ENCODE results near the gene LDLR. TPM values are rescaled to one million over a fixed set of nuclear protein-coding genes. Genes with fewer than 3 reads are reported as not detected.
"Not testable (repeated sequence)": the region's sequence is repeated elsewhere in the genome, so short reads cannot be mapped to it uniquely, and the experiment has no call there.

The LDLR gene
- total RNA-seq, 1 experiment from 2014 or later, result 182 TPM

DNA sequence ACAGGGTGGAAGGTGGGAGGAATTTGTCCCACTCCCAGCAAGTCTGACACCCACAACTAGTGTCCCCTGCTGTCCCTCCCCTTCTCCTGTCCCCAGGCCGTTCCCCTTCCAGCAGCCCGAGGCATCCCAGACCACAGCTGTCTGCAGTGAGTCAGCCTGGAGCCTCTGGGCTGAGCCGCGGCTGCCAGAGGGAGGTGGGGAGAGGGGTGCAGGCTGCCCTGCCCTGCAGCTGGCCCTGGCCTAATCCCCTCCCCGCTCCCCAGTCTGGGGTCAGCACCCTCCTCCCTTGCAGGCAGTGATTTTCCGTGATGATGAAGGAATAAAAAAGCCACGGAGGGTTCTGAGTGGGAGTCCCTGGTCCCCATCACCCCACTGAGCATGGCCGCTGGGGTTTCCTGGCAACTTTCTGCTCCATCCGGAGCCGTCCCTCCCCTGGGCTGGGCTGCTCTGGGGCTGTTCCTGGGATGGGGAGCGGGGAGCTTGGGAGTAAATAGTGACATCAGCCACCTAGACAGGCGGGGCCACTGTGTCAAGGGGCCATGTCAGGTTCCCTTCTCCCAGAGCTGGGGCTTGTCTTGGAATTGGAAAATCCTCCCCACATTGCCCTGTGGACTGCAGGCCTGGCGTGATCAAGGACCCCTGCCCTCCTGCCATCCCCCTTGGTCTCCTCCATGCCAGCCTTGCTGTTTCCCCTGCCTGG is 49.5 kb downstream of the LDLR start:
- intact Hi-C loops (cut with micrococcal nuclease; ENCODE audit: unreplicated experiment), result loop anchor here (5.0 to 10.0 kb wide), 3 partner anchors 46 to 266 kb away; partner anchors contain the start of gene CARM1
- Histone ChIP-seq H3F3A (ENCODE audit: insufficient read depth, low read depth) (peaks cover 85% of the 10 kb centered on the region), H2AFZ (no peak overlapping the region), H3K4me2 (peak overlapping the region; percentile 69), H3K36me3 (ENCODE audit: low read depth) (no peaks in the 10 kb centered on the region), H4K20me1 (ENCODE audit: insufficient read depth) (no peaks in the 10 kb centered on the region; the same call in 1 of the 2 replicates), H3K4me3 (peak overlapping the region; percentile 10; the same call in 1 of the 2 replicates), H3K27ac (peak overlapping the region; percentile 79), H3K9me2 (ENCODE audit: insufficient read depth) (no peaks in the 10 kb centered on the region), H3K79me2 (ENCODE audit: low read depth) (no peaks in the 10 kb centered on the region), H3K9me3 (ENCODE audit: insufficient read depth, low read depth) (no peaks in the 10 kb centered on the region), H3K4me1 (replicated peaks; ENCODE audit: insufficient read depth) (peaks cover 65% of the 10 kb centered on the region), H3K27me3 (ENCODE audit: insufficient read depth, low read depth) (no peaks in the 10 kb centered on the region)
- TF ChIP-seq, protein P1, sequence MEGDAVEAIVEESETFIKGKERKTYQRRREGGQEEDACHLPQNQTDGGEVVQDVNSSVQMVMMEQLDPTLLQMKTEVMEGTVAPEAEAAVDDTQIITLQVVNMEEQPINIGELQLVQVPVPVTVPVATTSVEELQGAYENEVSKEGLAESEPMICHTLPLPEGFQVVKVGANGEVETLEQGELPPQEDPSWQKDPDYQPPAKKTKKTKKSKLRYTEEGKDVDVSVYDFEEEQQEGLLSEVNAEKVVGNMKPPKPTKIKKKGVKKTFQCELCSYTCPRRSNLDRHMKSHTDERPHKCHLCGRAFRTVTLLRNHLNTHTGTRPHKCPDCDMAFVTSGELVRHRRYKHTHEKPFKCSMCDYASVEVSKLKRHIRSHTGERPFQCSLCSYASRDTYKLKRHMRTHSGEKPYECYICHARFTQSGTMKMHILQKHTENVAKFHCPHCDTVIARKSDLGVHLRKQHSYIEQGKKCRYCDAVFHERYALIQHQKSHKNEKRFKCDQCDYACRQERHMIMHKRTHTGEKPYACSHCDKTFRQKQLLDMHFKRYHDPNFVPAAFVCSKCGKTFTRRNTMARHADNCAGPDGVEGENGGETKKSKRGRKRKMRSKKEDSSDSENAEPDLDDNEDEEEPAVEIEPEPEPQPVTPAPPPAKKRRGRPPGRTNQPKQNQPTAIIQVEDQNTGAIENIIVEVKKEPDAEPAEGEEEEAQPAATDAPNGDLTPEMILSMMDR (conservative IDR thresholded peaks at IDR 0.05), result no peak
- no peak for TF ChIP-seq EZH2 (IDR thresholded peaks at IDR 0.05; ENCODE audit: low read depth)
- no TSS peak for BruUV-seq (replicated peaks)
- ChIA-PET POLR2A (ENCODE audit: unreplicated experiment) (interaction anchor here (0.6 to 0.7 kb wide), 3 partner anchors 59 to 1472 kb away, joined by 4 to 17 read pairs (median 6); no protein-coding TSS in a partner anchor), CTCF (interaction anchor here (0.5 to 1.2 kb wide), 4 partner anchors 65 to 735 kb away, joined by 3 to 9 read pairs (median 6); no protein-coding TSS in a partner anchor)
- DNase-seq, result peak; percentile 86 to 87

- H3K27me3 ChIP-seq (ENCODE audit: insufficient read depth, low read depth); H2AFZ ChIP-seq; H3K9me2 ChIP-seq (ENCODE audit: insufficient read depth); H3K36me3 ChIP-seq (ENCODE audit: low read depth); POLR2A ChIA-PET (ENCODE audit: unreplicated experiment); intact Hi-C loops (cut with micrococcal nuclease; ENCODE audit: unreplicated experiment); H3K79me2 ChIP-seq (ENCODE audit: low read depth); H4K20me1 ChIP-seq (ENCODE audit: insufficient read depth); H3K4me3 ChIP-seq; H3K9me3 ChIP-seq (ENCODE audit: insufficient read depth, low read depth); BruUV-seq (replicated peaks); DNase-seq: not testable (repeated sequence)
- peak overlapping the region; percentile 79 for H3K27ac ChIP-seq
- CTCF ChIA-PET, result interaction anchor here (0.6 to 0.7 kb wide), 6 partner anchors 14 to 204 kb away, joined by 3 to 7 read pairs (median 4); partner anchors contain the start of gene SPC24
- H3K4me1 ChIP-seq (replicated peaks; ENCODE audit: insufficient read depth), result peaks cover 69% of the 10 kb centered on the region
- peaks cover 85% of the 10 kb centered on the region for H3F3A ChIP-seq (ENCODE audit: insufficient read depth, low read depth)
- H3K4me2 ChIP-seq, result peak overlapping the region; percentile 69
Measured at GRCh38 chr19:11140023-11140538, 50.8 kb downstream of the LDLR start.

DNA sequence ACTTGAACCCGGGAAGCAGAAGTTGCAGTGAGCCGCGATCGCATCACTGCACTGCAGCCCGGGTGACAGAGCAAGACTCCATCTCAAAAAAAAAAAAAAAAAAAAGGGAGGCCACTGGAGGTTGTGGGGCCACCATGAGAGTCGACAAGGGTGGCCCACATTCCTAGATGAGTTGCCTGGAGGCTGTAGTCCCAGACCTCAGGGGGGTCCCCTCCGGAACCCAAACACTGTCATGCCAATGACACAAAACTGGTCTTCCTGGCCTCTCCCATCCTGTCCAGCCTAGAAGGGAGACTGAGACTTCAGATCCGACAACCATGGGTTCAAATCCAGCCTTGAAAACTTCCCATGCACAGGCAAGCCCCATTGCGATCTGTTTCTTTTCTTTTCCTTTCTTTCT is 51.6 kb downstream of the LDLR start:
- ChIA-PET CTCF (interaction anchor here (0.6 to 0.7 kb wide), 2 partner anchors 15 to 203 kb away, joined by 3 to 4 read pairs; no protein-coding TSS in a partner anchor), POLR2A (ENCODE audit: unreplicated experiment) (no interaction called here)
- no peak for DNase-seq
- H2AFZ ChIP-seq, result no peak overlapping the region
- H3K79me2 ChIP-seq (ENCODE audit: low read depth), result no peaks in the 10 kb centered on the region
- no peaks in the 10 kb centered on the region for H3K9me2 ChIP-seq (ENCODE audit: insufficient read depth)
- no peaks in the 10 kb centered on the region for H4K20me1 ChIP-seq (ENCODE audit: insufficient read depth)
- no peak overlapping the region for H3K4me3 ChIP-seq
- peaks cover 69% of the 10 kb centered on the region for H3K4me1 ChIP-seq (replicated peaks; ENCODE audit: insufficient read depth)
- H3K36me3 ChIP-seq (ENCODE audit: low read depth), result peaks cover 9% of the 10 kb centered on the region; the same call in 1 of the 2 replicates
- intact Hi-C loops (cut with micrococcal nuclease; ENCODE audit: unreplicated experiment), result no loop called here
- no peaks in the 10 kb centered on the region for H3K27me3 ChIP-seq (ENCODE audit: insufficient read depth, low read depth)
- TF ChIP-seq EZH2 (IDR thresholded peaks at IDR 0.05; ENCODE audit: low read depth), result no peak
- TF ChIP-seq, protein P1 (conservative IDR thresholded peaks at IDR 0.05), result no peak
- H3K9me3 ChIP-seq (ENCODE audit: insufficient read depth, low read depth), result no peaks in the 10 kb centered on the region
- H3F3A ChIP-seq (ENCODE audit: insufficient read depth, low read depth), result peaks cover 85% of the 10 kb centered on the region
- no peak overlapping the region for H3K27ac ChIP-seq
- H3K4me2 ChIP-seq, result no peak overlapping the region
- BruUV-seq (replicated peaks), result no TSS peak

Measured in PC-9 (cell line).